Choroid plexus epithelial cell (primary cell): ENCODE measurements around the gene CDC42.
"Not testable (repeated sequence)": the region's sequence is repeated elsewhere in the genome, so short reads cannot be mapped to it uniquely, and the experiment has no call there.

Source experiments
- DNase-seq: peaks from one replicate; pipeline ENCODE4 v3.0.0-alpha.2; 2010; ENCODE audit warnings: low read depth
- H3K4me3 ChIP-seq: 2 replicates; pipeline ENCODE4 v1.5.1; 2011; ENCODE audit warnings: low read depth, mild to moderate bottlenecking, control low read depth, low read length, moderate library complexity
- CTCF ChIP-seq: conservative IDR thresholded peaks from 2 replicates; pipeline ENCODE4 v1.5.1; 2011; ENCODE audit warnings: low read depth, mild to moderate bottlenecking, control low read depth, inconsistent platforms, low read length, moderate library complexity

The CDC42 gene

GRCh38 chr1:22080191-22080590 is 27.7 kb downstream of the CDC42 start:
- DNase-seq: no peak
- TF ChIP-seq CTCF: no peak

GRCh38 chr1:22088331-22088730 is 35.8 kb downstream of the CDC42 start:
- H3K4me3 ChIP-seq: no peak overlapping the region
- no peak for TF ChIP-seq CTCF
- no peak for DNase-seq

More at GRCh38 chr1:22080191-22080590, 27.7 kb downstream of the CDC42 start:
- no peak overlapping the region for H3K4me3 ChIP-seq

GRCh38 chr1:22089134-22089571 is 36.6 kb downstream of the CDC42 start:
- no peak for TF ChIP-seq CTCF
- no peak overlapping the region for H3K4me3 ChIP-seq
- no peak for DNase-seq

- H3K4me3 ChIP-seq: no peak overlapping the region
- no peak for DNase-seq
- TF ChIP-seq CTCF: no peak
Measured at GRCh38 chr1:22089787-22090186, 37.3 kb downstream of the CDC42 start.

GRCh38 chr1:22090867-22091266 is 38.4 kb downstream of the CDC42 start:
- H3K4me3 ChIP-seq: no peak overlapping the region
- no peak for TF ChIP-seq CTCF

GRCh38 chr1:22092026-22092768 is 39.7 kb downstream of the CDC42 start:
- DNase-seq: peak; percentile 70
- not testable (repeated sequence) for H3K4me3 ChIP-seq

More at GRCh38 chr1:22090867-22091266, 38.4 kb downstream of the CDC42 start:
- no peak for DNase-seq

- H3K4me3 ChIP-seq: no peak overlapping the region
- no peak for TF ChIP-seq CTCF
- no peak for DNase-seq
Measured at GRCh38 chr1:22093513-22093912, 41.0 kb downstream of the CDC42 start.
